BLaER1 treated with 17β-estradiol and CSF1 and Interleukin-3, amounts not matched to agents 10 nM and 100 nM (cell line): ENCODE results near the gene FAM120AOS.

Experiments
- H3K27ac ChIP-seq, 11 experiments: shearing (Covaris generic); formaldehyde crosslinking; 2 replicates each; pipeline ENCODE4 v1.8.1; 2022
- H3K27me3 ChIP-seq, 11 experiments: shearing (Covaris generic); formaldehyde crosslinking; 2 replicates each; pipeline ENCODE4 v1.8.1; 2022
- H3K36me3 ChIP-seq, 11 experiments: shearing (Covaris generic); formaldehyde crosslinking; 2 replicates each; pipeline ENCODE4 v1.8.1; 2022
- H3K4me1 ChIP-seq, 10 experiments: shearing (Covaris generic); formaldehyde crosslinking; 2 replicates each; pipeline ENCODE4 v1.8.1; 2022
- H3K4me2 ChIP-seq, 11 experiments: shearing (Covaris generic); formaldehyde crosslinking; 2 replicates each; pipeline ENCODE4 v1.8.1; 2022
- H3K4me3 ChIP-seq, 10 experiments: shearing (Covaris generic); formaldehyde crosslinking; 2 replicates each; pipeline ENCODE4 v1.8.1; 2022
- H3K9ac ChIP-seq, 11 experiments: shearing (Covaris generic); formaldehyde crosslinking; 2 replicates each; pipeline ENCODE4 v1.8.1; 2022
- H3K9me3 ChIP-seq, 11 experiments: shearing (Covaris generic); formaldehyde crosslinking; replicated peaks in 1 of 11; 2 replicates each; pipeline ENCODE4 v1.8.1; 2022
- H4K20me1 ChIP-seq, 11 experiments: shearing (Covaris generic); formaldehyde crosslinking; 2 replicates each; pipeline ENCODE4 v1.8.1; 2022
- Cebpa-rat ChIP-seq, 11 experiments: shearing (Covaris generic); IDR thresholded peaks; 2 replicates each; pipeline ENCODE4 v1.8.1; 2022

Gene FAM120AOS

GRCh38 chr9:93465855-93466254, 12.5 kb upstream of the FAM120AOS start:
- Histone ChIP-seq H3K4me2 (peak overlapping the region; percentile 41 to 86 (median 66); a peak in 18 of 22 replicates), H3K4me1 (peaks cover 49 to 88% (median 66%) of the 10 kb centered on the region in 10 experiments)

DNA sequence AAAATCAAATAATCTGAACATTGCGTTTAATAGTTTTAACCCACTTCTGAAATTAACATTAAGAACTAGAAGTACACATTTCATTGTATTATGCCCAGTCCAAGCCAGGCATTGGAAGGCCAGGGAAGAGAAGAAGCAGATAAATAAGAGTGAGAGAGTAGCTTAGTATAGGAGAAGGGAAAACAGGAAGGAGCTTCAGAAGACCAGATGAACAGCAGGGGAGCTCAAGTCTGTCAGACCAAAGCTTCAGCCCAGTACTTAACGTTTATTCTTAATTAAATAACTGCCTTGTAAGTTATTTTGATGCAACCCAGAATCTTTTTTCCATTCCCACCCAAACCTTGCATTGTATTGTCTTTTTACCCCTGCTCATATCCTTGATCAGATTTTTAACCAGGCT, 11.5 kb upstream of the FAM120AOS start:
- H3K9ac ChIP-seq: peak overlapping the region in 6 of 11 experiments; percentile 27 to 66 (median 52); a peak in 10 of 22 replicates
- peaks cover 19 to 99% (median 74%) of the 10 kb centered on the region in 11 experiments; a peak in 20 of 22 replicates for H4K20me1 ChIP-seq
- H3K4me3 ChIP-seq: no peak overlapping the region
- TF ChIP-seq Cebpa-rat (IDR thresholded peaks at IDR 0.05): no peak
- H3K27me3 ChIP-seq: no peaks in the 10 kb centered on the region
- H3K4me2 ChIP-seq: peak overlapping the region; percentile 40 to 86 (median 67); a peak in 20 of 22 replicates
- peaks cover 0 to 19% (median 6%) of the 10 kb centered on the region in 11 experiments; a peak in 9 of 22 replicates for H3K36me3 ChIP-seq
- peaks cover 56 to 95% (median 75%) of the 10 kb centered on the region in 10 experiments for H3K4me1 ChIP-seq
- no peaks in the 10 kb centered on the region for H3K9me3 ChIP-seq
- peak overlapping the region in 10 of 11 experiments; percentile 17 to 88 (median 68); a peak in 20 of 22 replicates for H3K27ac ChIP-seq

More at GRCh38 chr9:93465855-93466254, 12.5 kb upstream of the FAM120AOS start:
- Histone ChIP-seq H3K27me3 (no peaks in the 10 kb centered on the region), H3K36me3 (peaks cover 3 to 24% (median 10%) of the 10 kb centered on the region in 11 experiments; a peak in 18 of 22 replicates), H4K20me1 (peaks cover 15 to 100% (median 74%) of the 10 kb centered on the region in 11 experiments; a peak in 20 of 22 replicates), H3K9ac (no peak overlapping the region), H3K27ac (peak overlapping the region in 6 of 11 experiments; percentile 18 to 88 (median 59); a peak in 6 of 22 replicates), H3K9me3 (no peaks in the 10 kb centered on the region), H3K4me3 (no peak overlapping the region)
- TF ChIP-seq Cebpa-rat (IDR thresholded peaks at IDR 0.05): no peak

GRCh38 chr9:93464395-93464794, 11.0 kb upstream of the FAM120AOS start:
- peaks cover 21 to 98% (median 74%) of the 10 kb centered on the region in 11 experiments; a peak in 20 of 22 replicates for H4K20me1 ChIP-seq
- H3K27ac ChIP-seq: peak overlapping the region; percentile 8 to 88 (median 64); a peak in 20 of 22 replicates

GRCh38 chr9:93463638-93464248, 10.4 kb upstream of the FAM120AOS start:
- Histone ChIP-seq H3K9me3 (no peaks in the 10 kb centered on the region), H3K27me3 (no peaks in the 10 kb centered on the region), H3K4me3 (no peak overlapping the region), H3K36me3 (peaks cover 0 to 30% (median 14%) of the 10 kb centered on the region in 11 experiments; a peak in 14 of 22 replicates), H3K4me2 (peak overlapping the region in 10 of 11 experiments; percentile 40 to 86 (median 59); a peak in 18 of 22 replicates), H3K9ac (peak overlapping the region in 4 of 11 experiments; percentile 27 to 66 (median 53); a peak in 4 of 22 replicates), H4K20me1 (peaks cover 21 to 98% (median 74%) of the 10 kb centered on the region in 11 experiments; a peak in 20 of 22 replicates), H3K27ac (peak overlapping the region in 9 of 11 experiments; percentile 35 to 88 (median 72); a peak in 16 of 22 replicates), H3K4me1 (peaks cover 55 to 98% (median 78%) of the 10 kb centered on the region in 10 experiments)
- no peak for TF ChIP-seq Cebpa-rat (IDR thresholded peaks at IDR 0.05)

More at GRCh38 chr9:93464395-93464794, 11.0 kb upstream of the FAM120AOS start:
- Histone ChIP-seq H3K27me3 (no peaks in the 10 kb centered on the region), H3K4me1 (peaks cover 56 to 97% (median 79%) of the 10 kb centered on the region in 10 experiments), H3K36me3 (peaks cover 0 to 23% (median 9%) of the 10 kb centered on the region in 11 experiments; a peak in 11 of 22 replicates), H3K4me2 (peak overlapping the region; percentile 40 to 86 (median 67); a peak in 21 of 22 replicates), H3K4me3 (no peak overlapping the region), H3K9me3 (no peaks in the 10 kb centered on the region), H3K9ac (peak overlapping the region in 6 of 11 experiments; percentile 27 to 66 (median 52); a peak in 11 of 22 replicates)
- no peak for TF ChIP-seq Cebpa-rat (IDR thresholded peaks at IDR 0.05)

DNA sequence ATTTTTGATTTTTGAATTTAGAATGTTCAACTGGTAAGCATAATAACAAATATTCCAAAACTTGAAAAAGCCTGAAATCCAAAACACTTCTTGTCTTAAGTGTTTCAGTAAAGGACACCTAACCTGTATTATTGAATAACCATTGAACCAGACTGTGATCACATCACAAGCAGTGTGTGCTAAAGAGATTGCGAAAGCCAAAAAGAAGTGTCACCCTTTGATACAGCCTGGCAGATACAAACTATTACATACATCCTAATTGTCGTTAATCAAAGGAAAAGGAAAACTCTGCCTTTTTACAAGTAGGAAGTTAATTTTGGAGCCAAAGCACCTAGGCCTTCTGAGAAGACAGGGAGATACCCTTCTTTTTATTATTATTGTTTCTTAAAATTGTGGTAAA, 8.4 kb upstream of the FAM120AOS start:
- Histone ChIP-seq H3K4me2 (peak overlapping the region in 3 of 11 experiments; percentile 0 to 13 (median 9); a peak in 2 of 22 replicates), H4K20me1 (peaks cover 15 to 98% (median 63%) of the 10 kb centered on the region in 11 experiments; a peak in 18 of 22 replicates), H3K9ac (no peak overlapping the region), H3K9me3 (no peaks in the 10 kb centered on the region; a peak in 1 of 22 replicates), H3K27me3 (no peaks in the 10 kb centered on the region), H3K36me3 (peaks cover 0 to 46% (median 32%) of the 10 kb centered on the region in 11 experiments; a peak in 17 of 22 replicates), H3K4me3 (no peak overlapping the region), H3K27ac (no peak overlapping the region), H3K4me1 (peaks cover 49 to 97% (median 67%) of the 10 kb centered on the region in 10 experiments)
- TF ChIP-seq Cebpa-rat (IDR thresholded peaks at IDR 0.05): no peak

- no peaks in the 10 kb centered on the region for H3K27me3 ChIP-seq
- peaks cover 0 to 48% (median 33%) of the 10 kb centered on the region in 11 experiments; a peak in 17 of 22 replicates for H3K36me3 ChIP-seq
- H3K4me2 ChIP-seq: peak overlapping the region in 3 of 11 experiments; percentile 31 to 47 (median 47); a peak in 3 of 22 replicates
- no peaks in the 10 kb centered on the region; a peak in 1 of 22 replicates for H3K9me3 ChIP-seq
- TF ChIP-seq Cebpa-rat (IDR thresholded peaks at IDR 0.05): no peak
- peaks cover 44 to 96% (median 63%) of the 10 kb centered on the region in 10 experiments for H3K4me1 ChIP-seq
- H4K20me1 ChIP-seq: peaks cover 15 to 98% (median 60%) of the 10 kb centered on the region in 11 experiments; a peak in 18 of 22 replicates
- H3K9ac ChIP-seq: no peak overlapping the region
- no peak overlapping the region for H3K4me3 ChIP-seq
- H3K27ac ChIP-seq: no peak overlapping the region
Measured at GRCh38 chr9:93461414-93461743, 8.0 kb upstream of the FAM120AOS start.

GRCh38 chr9:93460689-93461413, 7.5 kb upstream of the FAM120AOS start:
- Histone ChIP-seq H4K20me1 (peaks cover 15 to 98% (median 60%) of the 10 kb centered on the region in 11 experiments; a peak in 16 of 22 replicates), H3K36me3 (peaks cover 0 to 47% (median 36%) of the 10 kb centered on the region in 11 experiments; a peak in 17 of 22 replicates), H3K4me2 (peak overlapping the region; percentile 16 to 51 (median 33); a peak in 20 of 22 replicates), H3K4me3 (no peak overlapping the region), H3K27me3 (no peaks in the 10 kb centered on the region), H3K9me3 (no peaks in the 10 kb centered on the region; a peak in 1 of 22 replicates), H3K27ac (peak overlapping the region in 2 of 11 experiments; percentile 15 to 22; a peak in 2 of 22 replicates), H3K9ac (no peak overlapping the region), H3K4me1 (peaks cover 39 to 96% (median 59%) of the 10 kb centered on the region in 10 experiments)
- TF ChIP-seq Cebpa-rat (IDR thresholded peaks at IDR 0.05): no peak

DNA sequence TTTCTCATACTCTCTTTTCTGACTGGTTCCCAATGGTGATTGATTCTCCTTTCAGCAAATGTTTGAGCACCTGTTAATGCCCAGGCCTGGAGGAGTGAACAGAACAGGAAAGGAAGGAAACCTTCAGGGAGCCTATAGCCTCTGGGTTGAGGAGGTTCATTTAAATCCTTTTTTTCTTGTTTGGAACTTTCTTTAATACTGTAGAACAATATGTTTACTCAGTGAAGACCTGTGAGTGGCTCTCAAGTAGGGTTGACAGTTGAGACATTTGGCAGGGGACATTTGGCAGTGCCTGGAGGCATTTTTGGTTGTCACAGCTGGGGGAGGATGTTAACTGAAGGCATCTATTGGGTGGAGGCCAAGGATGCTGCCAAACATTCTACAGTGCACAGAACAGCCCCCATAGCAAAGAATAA, 6.1 kb upstream of the FAM120AOS start:
- Histone ChIP-seq H3K9me3 (no peaks in the 10 kb centered on the region; a peak in 1 of 22 replicates), H4K20me1 (peaks cover 15 to 98% (median 70%) of the 10 kb centered on the region in 11 experiments; a peak in 17 of 22 replicates), H3K27ac (no peak overlapping the region), H3K36me3 (peaks cover 0 to 55% (median 43%) of the 10 kb centered on the region in 11 experiments; a peak in 17 of 22 replicates), H3K9ac (no peak overlapping the region), H3K4me1 (peaks cover 37 to 96% (median 57%) of the 10 kb centered on the region in 10 experiments), H3K4me2 (peak overlapping the region in 8 of 11 experiments; percentile 2 to 43 (median 16); a peak in 2 of 22 replicates), H3K27me3 (no peaks in the 10 kb centered on the region), H3K4me3 (no peak overlapping the region)
- no peak for TF ChIP-seq Cebpa-rat (IDR thresholded peaks at IDR 0.05)
